ENCODE results near the gene PSMD12.
"Not testable (repeated sequence)": the region's sequence is repeated elsewhere in the genome, so short reads cannot be mapped to it uniquely, and the experiment has no call there.

The PSMD12 gene

GRCh38 chr17:67359960-67360791 lies 6.2 kb downstream of the PSMD12 start:
- H3K4me3 ChIP-seq (ENCODE audit: low read depth, low read length) = no peak overlapping the region

GRCh38 chr17:67358612-67359011 lies 7.8 kb downstream of the PSMD12 start:
- no peak overlapping the region for H3K4me3 ChIP-seq (ENCODE audit: low read depth, low read length)

- H3K4me3 ChIP-seq (ENCODE audit: low read depth, low read length) = no peak overlapping the region
These were observed 12.3 kb downstream of the PSMD12 start for GRCh38 chr17:67353929-67354574.

- no peak overlapping the region for H3K4me3 ChIP-seq (ENCODE audit: low read depth, low read length)
These were observed 13.2 kb downstream of the PSMD12 start for GRCh38 chr17:67353161-67353560.

- no peak overlapping the region for H3K4me3 ChIP-seq (ENCODE audit: low read depth, low read length)
These were observed 17.0 kb downstream of the PSMD12 start for GRCh38 chr17:67349420-67349819.

GRCh38 chr17:67347826-67348225 lies 18.6 kb downstream of the PSMD12 start:
- H3K4me3 ChIP-seq (ENCODE audit: low read depth, low read length) = no peak overlapping the region

- H3K4me3 ChIP-seq (ENCODE audit: low read depth, low read length) = no peak overlapping the region
These were observed 23.1 kb downstream of the PSMD12 start for GRCh38 chr17:67343237-67343636.

GRCh38 chr17:67338353-67338752 lies 28.0 kb downstream of the PSMD12 start:
- H3K4me3 ChIP-seq (ENCODE audit: low read depth, low read length) = not testable (repeated sequence)

GRCh38 chr17:67336859-67337258 lies 29.5 kb downstream of the PSMD12 start:
- H3K4me3 ChIP-seq (ENCODE audit: low read depth, low read length) = no peak overlapping the region

- no peak overlapping the region for H3K4me3 ChIP-seq (ENCODE audit: low read depth, low read length)
These were observed 31.0 kb downstream of the PSMD12 start for GRCh38 chr17:67335245-67335835.

GRCh38 chr17:67332162-67332508 lies 34.2 kb downstream of the PSMD12 start:
- H3K4me3 ChIP-seq (ENCODE audit: low read depth, low read length) = not testable (repeated sequence)

GRCh38 chr17:67331381-67332161 lies 34.8 kb downstream of the PSMD12 start:
- H3K4me3 ChIP-seq (ENCODE audit: low read depth, low read length) = not testable (repeated sequence)

GRCh38 chr17:67328026-67328425 lies 38.4 kb downstream of the PSMD12 start:
- no peak overlapping the region for H3K4me3 ChIP-seq (ENCODE audit: low read depth, low read length)

- not testable (repeated sequence) for H3K4me3 ChIP-seq (ENCODE audit: low read depth, low read length)
These were observed 39.2 kb downstream of the PSMD12 start for GRCh38 chr17:67326959-67327745.

- H3K4me3 ChIP-seq (ENCODE audit: low read depth, low read length) = no peak overlapping the region
These were observed 39.9 kb downstream of the PSMD12 start for GRCh38 chr17:67326440-67326839.

GRCh38 chr17:67324330-67324729 lies 42.0 kb downstream of the PSMD12 start:
- H3K4me3 ChIP-seq (ENCODE audit: low read depth, low read length) = no peak overlapping the region

- H3K4me3 ChIP-seq (ENCODE audit: low read depth, low read length) = no peak overlapping the region
These were observed 42.9 kb downstream of the PSMD12 start for GRCh38 chr17:67323445-67323844.

- H3K4me3 ChIP-seq (ENCODE audit: low read depth, low read length) = no peak overlapping the region
These were observed 44.2 kb downstream of the PSMD12 start for GRCh38 chr17:67322042-67322787.

GRCh38 chr17:67321486-67321885 lies 44.9 kb downstream of the PSMD12 start:
- H3K4me3 ChIP-seq (ENCODE audit: low read depth, low read length) = not testable (repeated sequence)

- H3K4me3 ChIP-seq (ENCODE audit: low read depth, low read length) = no peak overlapping the region
These were observed 49.6 kb downstream of the PSMD12 start for GRCh38 chr17:67316781-67317180.
